Peyer's patch (tissue), 4 donors: ENCODE measurements around the gene UQCR11. TPM values are rescaled to one million over a fixed set of nuclear protein-coding genes. Genes with fewer than 3 reads are reported as not detected.

Experiments
- DNase-seq, 3 donors: peaks; one replicate each; pipeline ENCODE4 v3.0.0-alpha.2; 2017 to 2019
- H3K27ac ChIP-seq, 4 donors: fragments of 200-600 bp; sonication (generic); one replicate each; pipeline ENCODE4 v1.5.1; 2016 to 2019
- H3K27me3 ChIP-seq, 2 donors: fragments of 200-600 bp; sonication (generic); one replicate each; pipeline ENCODE4 v1.5.1; 2019
- H3K36me3 ChIP-seq, 3 donors: fragments of 200-600 bp; sonication (generic); one replicate each; pipeline ENCODE4 v1.5.1; 2016 to 2019
- H3K4me1 ChIP-seq, 4 donors: fragments of 200-600 bp; sonication (generic); one replicate each; pipeline ENCODE4 v1.5.1; 2016 to 2019
- H3K4me3 ChIP-seq, 4 donors: fragments of 200-600 bp; sonication (generic); 1 replicate in 3 of 4; 2 replicates in 1 of 4; pipeline ENCODE4 v1.5.1; 2016 to 2019; ENCODE audit warnings: mild to moderate bottlenecking in 1 of 4
- H3K9me3 ChIP-seq, 4 donors: fragments of 200-600 bp; sonication (generic); one replicate each; pipeline ENCODE4 v1.5.1; 2016 to 2019; ENCODE audit warnings: mild to moderate bottlenecking in 1 of 4
- POLR2A ChIP-seq, 2 donors: fragments of 450-650 bp; IDR thresholded peaks; one replicate each; pipeline ENCODE4 v1.5.1; 2017; ENCODE audit warnings: antibody characterized with exemption in 2 of 2, mild to moderate bottlenecking in 2 of 2, moderate library complexity in 2 of 2
- total RNA-seq, 4 donors: library from RNA; depleted of rRNA; stranded (reverse); fragments of >200 nt; gene quantifications; one replicate each; pipeline ENCODE4 v1.1.0, GENCODE V29; 2016
- TF ChIP-seq, protein P1 (sequence below), 6 experiments: fragments of 450-650 bp in 4 of 6; fragments of 200-600 bp in 2 of 6; sonication (generic) in 1 of 6; IDR thresholded peaks; one replicate each; pipeline ENCODE4 v1.5.1; 2017 to 2019; ENCODE audit warnings: antibody characterized with exemption in 6 of 6, mild to moderate bottlenecking in 3 of 6, moderate library complexity in 1 of 6

UQCR11 gene
- total RNA-seq, 4 donors from 2014 or later, result 59.8 to 122 (median 94.3) TPM

DNA sequence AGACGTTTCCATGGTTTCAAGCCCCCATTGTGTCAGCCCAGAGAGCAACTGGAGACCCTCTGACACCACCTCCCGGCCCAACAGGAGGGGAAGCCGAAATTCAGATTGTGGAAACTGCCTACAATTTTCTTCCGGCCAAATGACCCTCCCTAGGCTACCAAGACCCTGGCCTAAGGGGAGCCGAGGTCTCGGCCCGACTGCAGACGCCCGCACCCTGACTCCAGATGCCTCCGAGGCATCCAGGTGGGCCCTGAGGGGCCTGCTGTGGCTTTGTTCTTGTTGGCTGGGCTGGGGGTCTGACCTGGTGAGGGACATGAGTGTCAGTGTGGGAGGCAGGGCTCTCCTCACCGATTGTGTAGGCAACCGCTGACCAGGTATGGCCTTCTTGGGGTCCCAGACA, 46.7 kb downstream of the UQCR11 start:
- H3K36me3 ChIP-seq, result peaks cover 0 to 12% (median 0%) of the 10 kb centered on the region in 3 donors
- no peak overlapping the region for H3K4me3 ChIP-seq
- H3K4me1 ChIP-seq, result no peaks in the 10 kb centered on the region
- H3K27me3 ChIP-seq, result no peaks in the 10 kb centered on the region
- H3K27ac ChIP-seq, result no peak overlapping the region
- no peak for DNase-seq
- H3K9me3 ChIP-seq, result no peaks in the 10 kb centered on the region
- TF ChIP-seq, protein P1, sequence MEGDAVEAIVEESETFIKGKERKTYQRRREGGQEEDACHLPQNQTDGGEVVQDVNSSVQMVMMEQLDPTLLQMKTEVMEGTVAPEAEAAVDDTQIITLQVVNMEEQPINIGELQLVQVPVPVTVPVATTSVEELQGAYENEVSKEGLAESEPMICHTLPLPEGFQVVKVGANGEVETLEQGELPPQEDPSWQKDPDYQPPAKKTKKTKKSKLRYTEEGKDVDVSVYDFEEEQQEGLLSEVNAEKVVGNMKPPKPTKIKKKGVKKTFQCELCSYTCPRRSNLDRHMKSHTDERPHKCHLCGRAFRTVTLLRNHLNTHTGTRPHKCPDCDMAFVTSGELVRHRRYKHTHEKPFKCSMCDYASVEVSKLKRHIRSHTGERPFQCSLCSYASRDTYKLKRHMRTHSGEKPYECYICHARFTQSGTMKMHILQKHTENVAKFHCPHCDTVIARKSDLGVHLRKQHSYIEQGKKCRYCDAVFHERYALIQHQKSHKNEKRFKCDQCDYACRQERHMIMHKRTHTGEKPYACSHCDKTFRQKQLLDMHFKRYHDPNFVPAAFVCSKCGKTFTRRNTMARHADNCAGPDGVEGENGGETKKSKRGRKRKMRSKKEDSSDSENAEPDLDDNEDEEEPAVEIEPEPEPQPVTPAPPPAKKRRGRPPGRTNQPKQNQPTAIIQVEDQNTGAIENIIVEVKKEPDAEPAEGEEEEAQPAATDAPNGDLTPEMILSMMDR (IDR thresholded peaks at IDR 0.05), result no peak
- no peak for TF ChIP-seq POLR2A (IDR thresholded peaks at IDR 0.05)

DNA sequence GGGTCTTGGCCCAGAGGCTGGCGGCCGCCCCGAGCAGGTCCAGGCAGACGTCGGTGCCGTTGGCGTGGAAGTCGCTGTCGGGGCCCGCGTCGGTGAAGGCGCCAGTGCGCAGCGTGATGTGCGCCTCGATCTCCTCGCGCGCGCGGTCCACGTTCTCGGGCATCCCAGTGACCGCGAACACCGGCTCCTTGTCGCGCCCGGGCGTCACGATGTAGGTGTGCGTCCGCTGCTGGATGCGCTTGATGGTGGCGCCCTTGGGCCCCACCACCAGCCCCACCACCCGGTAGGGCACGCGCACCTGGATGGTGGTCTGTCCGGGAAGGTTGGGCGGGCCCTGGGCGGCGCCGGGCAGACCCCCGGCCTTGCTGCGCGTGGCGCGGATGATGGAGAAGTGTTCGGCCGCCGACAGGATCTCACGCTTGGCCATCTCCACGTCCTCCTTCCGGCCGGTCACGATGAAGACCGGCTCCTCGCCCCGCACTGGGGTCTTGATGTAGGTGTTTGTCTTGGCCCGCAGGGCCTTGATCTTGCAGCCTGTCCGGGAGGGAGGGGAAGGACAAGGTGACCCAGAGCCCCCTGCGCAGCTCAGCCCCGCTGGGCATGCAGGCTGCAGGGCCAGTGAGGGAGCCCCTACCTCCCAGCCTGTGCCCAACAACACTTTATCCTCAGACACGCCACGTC, 48.7 kb downstream of the UQCR11 start:
- H3K4me1 ChIP-seq, result no peaks in the 10 kb centered on the region
- peaks cover 0 to 12% (median 0%) of the 10 kb centered on the region in 3 donors for H3K36me3 ChIP-seq
- H3K27ac ChIP-seq, result no peak overlapping the region
- DNase-seq, result no peak
- no peaks in the 10 kb centered on the region for H3K27me3 ChIP-seq
- no peaks in the 10 kb centered on the region for H3K9me3 ChIP-seq
- no peak overlapping the region for H3K4me3 ChIP-seq
- TF ChIP-seq POLR2A (IDR thresholded peaks at IDR 0.05), result no peak
- TF ChIP-seq, protein P1 (IDR thresholded peaks at IDR 0.05), result no peak

DNA sequence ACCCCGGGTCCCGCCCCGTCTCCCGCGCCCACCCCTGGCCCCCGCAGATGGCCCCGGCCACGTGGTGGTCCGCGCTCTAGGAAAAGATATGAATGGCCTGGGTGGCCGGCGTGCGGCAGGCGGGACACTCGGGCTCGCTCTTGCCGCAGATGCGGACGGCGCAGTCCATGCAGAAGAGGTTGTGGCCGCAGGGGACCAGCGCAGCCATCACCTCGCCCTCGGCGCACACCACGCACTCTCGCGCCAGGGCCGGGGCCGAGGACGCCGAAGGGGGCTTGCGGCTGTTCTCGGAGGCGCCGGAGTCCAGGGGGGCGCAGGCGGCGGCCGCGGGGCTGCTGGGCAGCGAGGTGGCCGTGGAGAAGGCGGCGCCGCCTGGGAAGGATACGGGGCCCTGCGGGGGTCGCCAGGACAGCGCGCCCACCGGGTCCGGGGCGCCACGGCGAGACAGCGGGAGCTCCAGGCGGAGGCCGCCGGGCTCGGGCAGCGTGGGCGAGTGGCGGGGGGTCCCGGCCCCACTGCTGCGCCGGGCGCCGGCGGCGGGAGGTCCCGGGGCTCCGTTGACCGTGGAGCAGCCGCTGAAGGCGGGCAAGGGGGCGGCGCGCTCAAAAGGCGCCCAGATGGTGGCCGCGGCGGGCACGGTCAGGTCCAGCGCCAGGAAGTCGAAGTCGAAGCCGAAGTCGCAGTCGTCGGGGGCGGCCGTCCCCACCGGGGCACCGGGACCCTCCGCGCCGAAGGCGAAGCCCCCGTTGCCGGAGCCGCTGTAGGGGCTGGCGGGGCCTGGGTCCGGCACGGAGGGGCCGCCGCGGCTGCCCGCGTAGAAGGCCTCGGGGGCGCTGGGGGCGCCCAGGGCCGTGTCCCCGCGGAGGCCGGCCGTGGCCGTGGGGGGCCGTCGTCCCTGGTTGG, 49.5 kb downstream of the UQCR11 start:
- peaks cover 0 to 12% (median 0%) of the 10 kb centered on the region in 3 donors for H3K36me3 ChIP-seq
- no peak overlapping the region for H3K4me3 ChIP-seq
- no peaks in the 10 kb centered on the region for H3K4me1 ChIP-seq

GRCh38 chr19:1554968-1555367, 50.3 kb downstream of the UQCR11 start:
- no peak overlapping the region for H3K27ac ChIP-seq
- no peak for TF ChIP-seq POLR2A (IDR thresholded peaks at IDR 0.05)
- TF ChIP-seq, protein P1 (IDR thresholded peaks at IDR 0.05), result no peak
- H3K4me3 ChIP-seq, result no peak overlapping the region
- DNase-seq, result no peak
- no peaks in the 10 kb centered on the region for H3K9me3 ChIP-seq
- H3K36me3 ChIP-seq, result peaks cover 0 to 12% (median 0%) of the 10 kb centered on the region in 3 donors
- no peaks in the 10 kb centered on the region for H3K4me1 ChIP-seq
- H3K27me3 ChIP-seq, result no peaks in the 10 kb centered on the region

More for the DNA sequence above, 49.5 kb downstream of the UQCR11 start:
- DNase-seq, result no peak
- Histone ChIP-seq H3K9me3 (no peaks in the 10 kb centered on the region), H3K27ac (no peak overlapping the region), H3K27me3 (no peaks in the 10 kb centered on the region)
- TF ChIP-seq, protein P1 (IDR thresholded peaks at IDR 0.05), result no peak
- TF ChIP-seq POLR2A (IDR thresholded peaks at IDR 0.05), result no peak

DNA sequence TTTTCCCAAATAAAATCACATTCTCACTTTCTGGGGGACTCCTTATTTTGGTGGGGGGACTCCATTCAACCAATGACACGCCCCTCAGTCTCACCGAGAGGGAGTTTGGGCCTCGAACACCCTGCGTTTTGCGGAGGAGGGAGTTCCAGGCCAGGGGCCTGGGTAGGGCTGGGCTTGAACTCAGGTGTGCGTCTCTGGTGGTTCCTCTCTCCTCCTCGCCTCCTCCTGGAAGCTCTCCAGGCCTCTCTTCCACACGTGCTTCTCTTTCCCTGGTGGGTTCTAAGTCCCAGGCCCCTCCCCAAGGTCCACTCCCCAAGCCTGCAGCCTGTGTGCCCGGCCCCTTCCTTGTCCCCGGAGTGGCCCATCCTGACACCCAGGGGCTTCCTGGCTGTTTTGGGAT, 51.8 kb downstream of the UQCR11 start:
- H3K4me3 ChIP-seq, result no peak overlapping the region
- H3K27me3 ChIP-seq, result no peaks in the 10 kb centered on the region
- no peak overlapping the region for H3K27ac ChIP-seq
- peaks cover 0 to 12% (median 0%) of the 10 kb centered on the region in 3 donors for H3K36me3 ChIP-seq
- no peaks in the 10 kb centered on the region for H3K4me1 ChIP-seq
- no peak for DNase-seq
- TF ChIP-seq POLR2A (IDR thresholded peaks at IDR 0.05), result no peak
- TF ChIP-seq, protein P1 (IDR thresholded peaks at IDR 0.05), result no peak
- no peaks in the 10 kb centered on the region for H3K9me3 ChIP-seq
